Measurements from ENCODE around the gene EPHB2. TPM values are rescaled to one million over a fixed set of nuclear protein-coding genes. Genes with fewer than 3 reads are reported as not detected.

Gene EPHB2
- total RNA-seq, 2 donors from 2014 or later: 34.0 to 50.7 TPM

DNA sequence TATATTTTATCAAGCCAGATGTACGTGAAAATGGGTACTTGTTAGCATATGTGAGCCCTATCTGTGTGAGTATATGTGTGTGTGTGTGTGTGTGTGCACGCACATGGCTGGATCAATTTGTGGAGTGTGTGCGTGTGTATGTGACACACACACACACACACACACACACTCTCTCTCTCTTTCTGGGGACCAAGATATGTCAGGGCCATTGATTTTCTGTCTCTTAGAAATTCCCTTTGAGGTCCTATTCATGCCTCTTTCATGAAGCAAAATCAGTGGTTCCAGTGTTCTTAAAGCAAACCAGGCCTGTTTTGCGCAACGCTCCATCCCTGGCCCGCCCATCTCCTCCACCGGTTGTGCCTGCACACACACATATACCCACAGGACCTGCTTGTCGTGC is 90.0 kb downstream of the EPHB2 start:
- Histone ChIP-seq H3K4me1 (ENCODE audit: control insufficient read depth, insufficient read depth, low read length) (peaks cover 9% of the 10 kb centered on the region), H3K36me3 (ENCODE audit: control insufficient read depth, insufficient read depth, low read length) (no peaks in the 10 kb centered on the region), H3K27me3 (ENCODE audit: control insufficient read depth, insufficient read depth, low read length, poor library complexity, severe bottlenecking) (no peaks in the 10 kb centered on the region), H3K4me3 (ENCODE audit: low read length) (no peak overlapping the region), H3K9me3 (ENCODE audit: control insufficient read depth, low read length) (no peaks in the 10 kb centered on the region), H3K27ac (ENCODE audit: low read depth, low read length) (peak overlapping the region; percentile 92), H3K9ac (ENCODE audit: extremely low read depth, low read length, poor library complexity, severe bottlenecking) (no peak overlapping the region)
- H3K4me1 Mint-ChIP-seq: peaks cover 31% of the 10 kb centered on the region
- no peaks in the 10 kb centered on the region for H3K27me3 Mint-ChIP-seq (ENCODE audit: insufficient read depth)
- H3K4me3 Mint-ChIP-seq: no peak overlapping the region
- DNase-seq: no peak
- H3K27ac Mint-ChIP-seq: no peak overlapping the region
- H3K9me3 Mint-ChIP-seq: no peaks in the 10 kb centered on the region
- no peaks in the 10 kb centered on the region for H3K36me3 Mint-ChIP-seq (ENCODE audit: low read depth)
- TF ChIP-seq, protein P1, sequence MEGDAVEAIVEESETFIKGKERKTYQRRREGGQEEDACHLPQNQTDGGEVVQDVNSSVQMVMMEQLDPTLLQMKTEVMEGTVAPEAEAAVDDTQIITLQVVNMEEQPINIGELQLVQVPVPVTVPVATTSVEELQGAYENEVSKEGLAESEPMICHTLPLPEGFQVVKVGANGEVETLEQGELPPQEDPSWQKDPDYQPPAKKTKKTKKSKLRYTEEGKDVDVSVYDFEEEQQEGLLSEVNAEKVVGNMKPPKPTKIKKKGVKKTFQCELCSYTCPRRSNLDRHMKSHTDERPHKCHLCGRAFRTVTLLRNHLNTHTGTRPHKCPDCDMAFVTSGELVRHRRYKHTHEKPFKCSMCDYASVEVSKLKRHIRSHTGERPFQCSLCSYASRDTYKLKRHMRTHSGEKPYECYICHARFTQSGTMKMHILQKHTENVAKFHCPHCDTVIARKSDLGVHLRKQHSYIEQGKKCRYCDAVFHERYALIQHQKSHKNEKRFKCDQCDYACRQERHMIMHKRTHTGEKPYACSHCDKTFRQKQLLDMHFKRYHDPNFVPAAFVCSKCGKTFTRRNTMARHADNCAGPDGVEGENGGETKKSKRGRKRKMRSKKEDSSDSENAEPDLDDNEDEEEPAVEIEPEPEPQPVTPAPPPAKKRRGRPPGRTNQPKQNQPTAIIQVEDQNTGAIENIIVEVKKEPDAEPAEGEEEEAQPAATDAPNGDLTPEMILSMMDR (conservative IDR thresholded peaks at IDR 0.05): no peak
- WGBS, 2 experiments (ENCODE audit: insufficient coverage in 1 of 2, insufficient read length in 1 of 2): 96 to 100% methylated on average over 1 to 7 of the region's 8 CpGs

DNA sequence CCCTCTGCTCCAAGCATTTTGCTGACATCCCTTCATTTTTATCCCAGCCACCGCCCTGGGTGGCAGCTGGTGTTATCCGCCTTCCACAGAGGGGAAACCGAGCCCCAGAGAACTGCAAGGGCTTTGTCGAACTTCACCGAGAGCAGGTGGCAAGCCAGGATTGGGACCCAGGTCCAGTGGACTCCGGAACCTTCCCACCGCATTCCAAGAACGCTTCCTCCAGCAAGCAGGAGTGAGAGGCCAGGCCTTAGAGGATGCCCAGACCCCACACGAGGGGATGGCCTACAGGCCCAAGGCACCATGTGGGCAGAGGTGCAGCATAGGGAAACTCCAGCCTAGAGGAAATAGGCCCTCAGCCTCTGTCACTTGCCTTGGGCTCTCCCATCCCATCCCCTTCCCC is 90.7 kb downstream of the EPHB2 start:
- 93 to 96% methylated on average over 9 of the region's 9 CpGs for WGBS, 2 experiments (ENCODE audit: insufficient coverage in 1 of 2, insufficient read length in 1 of 2)
- Histone ChIP-seq H3K9me3 (ENCODE audit: control insufficient read depth, low read length) (no peaks in the 10 kb centered on the region), H3K36me3 (ENCODE audit: control insufficient read depth, insufficient read depth, low read length) (no peaks in the 10 kb centered on the region), H3K27ac (ENCODE audit: low read depth, low read length) (peak overlapping the region; percentile 92), H3K27me3 (ENCODE audit: control insufficient read depth, insufficient read depth, low read length, poor library complexity, severe bottlenecking) (no peaks in the 10 kb centered on the region), H3K4me3 (ENCODE audit: low read length) (no peak overlapping the region), H3K9ac (ENCODE audit: extremely low read depth, low read length, poor library complexity, severe bottlenecking) (no peak overlapping the region), H3K4me1 (ENCODE audit: control insufficient read depth, insufficient read depth, low read length) (peaks cover 7% of the 10 kb centered on the region)
- H3K4me1 Mint-ChIP-seq: peaks cover 32% of the 10 kb centered on the region
- H3K27ac Mint-ChIP-seq: peak overlapping the region; percentile 58
- TF ChIP-seq, protein P1 (conservative IDR thresholded peaks at IDR 0.05): no peak
- no peak for DNase-seq
- H3K4me3 Mint-ChIP-seq: no peak overlapping the region
- no peaks in the 10 kb centered on the region for H3K9me3 Mint-ChIP-seq
- no peaks in the 10 kb centered on the region for H3K36me3 Mint-ChIP-seq (ENCODE audit: low read depth)
- H3K27me3 Mint-ChIP-seq (ENCODE audit: insufficient read depth): no peaks in the 10 kb centered on the region

- no peak overlapping the region for H3K9ac ChIP-seq (ENCODE audit: extremely low read depth, low read length, poor library complexity, severe bottlenecking)
- Mint-ChIP-seq H3K4me1 (peaks cover 32% of the 10 kb centered on the region), H3K4me3 (no peak overlapping the region)
Measured at GRCh38 chr1:22801761-22802160, 91.1 kb downstream of the EPHB2 start.

More at GRCh38 chr1:22801761-22802160, 91.1 kb downstream of the EPHB2 start:
- peak overlapping the region; percentile 58 for H3K27ac Mint-ChIP-seq
- 23 to 53% methylated on average over 4 to 19 of the region's 19 CpGs for WGBS, 2 experiments (ENCODE audit: insufficient coverage in 1 of 2, insufficient read length in 1 of 2)
- H3K4me1 ChIP-seq (ENCODE audit: control insufficient read depth, insufficient read depth, low read length): peaks cover 7% of the 10 kb centered on the region
- no peaks in the 10 kb centered on the region for H3K27me3 Mint-ChIP-seq (ENCODE audit: insufficient read depth)
- H3K9me3 ChIP-seq (ENCODE audit: control insufficient read depth, low read length): no peaks in the 10 kb centered on the region
- H3K9me3 Mint-ChIP-seq: no peaks in the 10 kb centered on the region
- H3K36me3 ChIP-seq (ENCODE audit: control insufficient read depth, insufficient read depth, low read length): no peaks in the 10 kb centered on the region
- no peak overlapping the region for H3K4me3 ChIP-seq (ENCODE audit: low read length)
- no peaks in the 10 kb centered on the region for H3K27me3 ChIP-seq (ENCODE audit: control insufficient read depth, insufficient read depth, low read length, poor library complexity, severe bottlenecking)
- H3K27ac ChIP-seq (ENCODE audit: low read depth, low read length): peak overlapping the region; percentile 92
- no peaks in the 10 kb centered on the region for H3K36me3 Mint-ChIP-seq (ENCODE audit: low read depth)
- TF ChIP-seq, protein P1 (conservative IDR thresholded peaks at IDR 0.05): no peak
- DNase-seq: peak; percentile 79
